Measurements from ENCODE around the gene GMPS.
"Not testable (repeated sequence)": the region's sequence is repeated elsewhere in the genome, so short reads cannot be mapped to it uniquely, and the experiment has no call there.

Gene GMPS

DNA sequence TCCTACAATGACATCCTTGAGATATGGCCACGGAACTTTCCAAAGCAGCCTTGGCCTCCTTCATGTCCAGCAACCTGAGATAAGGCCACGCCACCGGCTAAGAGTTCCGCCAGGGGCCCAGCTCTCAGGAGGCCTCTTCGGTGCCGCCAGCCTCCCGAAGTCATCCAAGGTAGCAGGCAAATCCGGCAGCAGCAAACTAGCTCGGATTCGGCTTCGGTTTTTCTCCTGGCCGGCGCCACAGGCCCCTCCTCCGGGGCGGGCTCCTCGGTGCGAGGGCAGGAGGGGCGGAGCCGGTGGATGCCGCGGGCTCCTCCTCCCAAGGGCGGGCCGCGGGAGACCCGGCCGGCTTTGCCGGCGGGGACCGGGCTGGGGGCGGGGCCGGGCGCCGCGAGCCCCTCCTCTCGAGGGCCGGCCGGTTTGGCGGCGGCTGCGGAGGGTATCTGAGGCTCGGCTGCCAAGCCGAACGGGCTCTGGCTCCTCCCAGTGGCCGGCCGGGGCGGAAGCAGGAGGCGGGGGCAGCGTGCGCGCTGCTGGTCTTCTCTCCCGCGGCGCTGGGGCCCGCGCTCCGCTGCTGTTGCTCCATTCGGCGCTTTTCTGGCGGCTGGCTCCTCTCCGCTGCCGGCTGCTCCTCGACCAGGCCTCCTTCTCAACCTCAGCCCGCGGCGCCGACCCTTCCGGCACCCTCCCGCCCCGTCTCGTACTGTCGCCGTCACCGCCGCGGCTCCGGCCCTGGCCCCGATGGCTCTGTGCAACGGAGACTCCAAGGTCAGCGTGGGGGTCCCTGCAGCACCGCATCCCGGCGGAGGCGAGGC, at the start of gene GMPS:
Gene GMPS, plus strand, starts transcription at position 518 of the 812 bp plus-strand sequence. Its CDS starts 221 bp downstream, at position 739.
- peak within 1 kb of the TSS; percentile 91 for H3K27ac ChIP-seq
- TF ChIP-seq CTCF (conservative IDR thresholded peaks at IDR 0.05; ENCODE audit: low read depth, low read length): no peak; the same call in 1 of the 2 replicates
- H3K79me2 ChIP-seq (ENCODE audit: insufficient read depth, low read depth): peaks cover 45% of the 10 kb centered on the region
- H3K4me1 ChIP-seq (ENCODE audit: low read depth, poor library complexity, severe bottlenecking): peaks cover 21% of the 10 kb centered on the region
- H3K36me3 ChIP-seq (ENCODE audit: insufficient read depth): no peaks in the 10 kb centered on the region
- H4K20me1 ChIP-seq (ENCODE audit: insufficient read depth): peaks cover 36% of the 10 kb centered on the region
- H3K4me3 ChIP-seq (IDR thresholded peaks at IDR 0.05; ENCODE audit: insufficient read depth, low read depth, low read length): peak within 1 kb of the TSS; percentile 81
- H3K4me2 ChIP-seq: peak within 1 kb of the TSS; percentile 69
- H3K27me3 ChIP-seq (ENCODE audit: insufficient read depth, low read depth): no peaks in the 10 kb centered on the region
- peak within 1 kb of the TSS; percentile 97 for H3K9ac ChIP-seq
- peak within 1 kb of the TSS; percentile 87 for H2AFZ ChIP-seq (ENCODE audit: low read depth)

- not testable (repeated sequence) for H3K36me3 ChIP-seq (ENCODE audit: insufficient read depth); H2AFZ ChIP-seq (ENCODE audit: low read depth)
Measured at GRCh38 chr3:155828490-155829098, 41.9 kb upstream of the GMPS start.

DNA sequence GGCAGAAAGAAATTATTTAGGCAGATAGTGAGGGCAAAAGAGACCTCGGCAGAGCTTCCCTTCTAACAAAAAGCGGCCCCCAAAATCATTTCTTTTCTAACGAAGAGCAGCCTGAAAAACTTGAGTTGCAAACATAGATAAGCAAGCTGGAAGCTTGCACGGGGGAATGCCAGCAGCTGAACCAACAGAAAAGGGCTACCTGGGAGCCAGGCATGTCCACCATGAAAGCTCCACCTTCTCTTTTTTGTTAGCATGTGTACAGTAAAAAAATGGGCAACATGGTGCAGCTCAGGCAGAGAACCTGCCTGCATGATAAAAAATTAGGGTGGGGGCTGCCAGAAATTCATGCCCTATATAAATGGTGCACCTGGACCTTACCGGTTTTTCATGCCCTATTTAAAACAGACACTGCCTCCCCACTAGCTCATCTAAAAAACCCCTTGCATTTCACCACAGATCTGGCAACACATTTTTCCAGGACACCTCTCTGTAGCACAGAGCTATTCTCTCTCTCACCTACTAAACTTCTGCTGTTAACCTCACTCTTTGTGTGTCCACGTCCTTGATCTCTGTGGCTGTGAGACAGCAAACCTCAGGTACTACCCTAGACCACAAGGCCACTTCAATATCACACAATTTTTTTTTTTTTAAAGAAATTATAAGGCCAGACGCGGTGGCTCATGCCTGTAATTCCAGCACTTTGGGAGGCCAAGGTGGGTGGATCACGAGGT, 34.9 kb upstream of the GMPS start:
- Histone ChIP-seq H3K4me1 (ENCODE audit: low read depth, poor library complexity, severe bottlenecking) (no peaks in the 10 kb centered on the region), H3K4me2 (no peak overlapping the region)
- no peak for TF ChIP-seq CTCF (conservative IDR thresholded peaks at IDR 0.05; ENCODE audit: low read depth, low read length)

More at GRCh38 chr3:155828490-155829098, 41.9 kb upstream of the GMPS start:
- not testable (repeated sequence) for H3K27me3 ChIP-seq (ENCODE audit: insufficient read depth, low read depth); H3K79me2 ChIP-seq (ENCODE audit: insufficient read depth, low read depth); H3K4me3 ChIP-seq (IDR thresholded peaks at IDR 0.05; ENCODE audit: insufficient read depth, low read depth, low read length); H3K27ac ChIP-seq; H3K9ac ChIP-seq; H3K4me1 ChIP-seq (ENCODE audit: low read depth, poor library complexity, severe bottlenecking); H4K20me1 ChIP-seq (ENCODE audit: insufficient read depth); H3K4me2 ChIP-seq

GRCh38 chr3:155843569-155843968, 26.9 kb upstream of the GMPS start:
- H3K27ac ChIP-seq: no peak overlapping the region
- no peaks in the 10 kb centered on the region for H3K27me3 ChIP-seq (ENCODE audit: insufficient read depth, low read depth)
- TF ChIP-seq CTCF (conservative IDR thresholded peaks at IDR 0.05; ENCODE audit: low read depth, low read length): no peak
- H4K20me1 ChIP-seq (ENCODE audit: insufficient read depth): no peaks in the 10 kb centered on the region
- no peak overlapping the region for H3K4me2 ChIP-seq
- H3K9ac ChIP-seq: no peak overlapping the region
- H3K4me3 ChIP-seq (IDR thresholded peaks at IDR 0.05; ENCODE audit: insufficient read depth, low read depth, low read length): no peak overlapping the region
- no peak overlapping the region for H2AFZ ChIP-seq (ENCODE audit: low read depth)
- peaks cover 43% of the 10 kb centered on the region; the same call in 1 of the 2 replicates for H3K79me2 ChIP-seq (ENCODE audit: insufficient read depth, low read depth)
- no peaks in the 10 kb centered on the region for H3K4me1 ChIP-seq (ENCODE audit: low read depth, poor library complexity, severe bottlenecking)
- H3K36me3 ChIP-seq (ENCODE audit: insufficient read depth): no peaks in the 10 kb centered on the region

More for the DNA sequence above, 34.9 kb upstream of the GMPS start:
- H3K9ac ChIP-seq: no peak overlapping the region
- H3K27ac ChIP-seq: no peak overlapping the region
- H3K27me3 ChIP-seq (ENCODE audit: insufficient read depth, low read depth): no peaks in the 10 kb centered on the region
- no peaks in the 10 kb centered on the region for H3K79me2 ChIP-seq (ENCODE audit: insufficient read depth, low read depth)
- H3K36me3 ChIP-seq (ENCODE audit: insufficient read depth): no peaks in the 10 kb centered on the region
- H3K4me3 ChIP-seq (IDR thresholded peaks at IDR 0.05; ENCODE audit: insufficient read depth, low read depth, low read length): no peak overlapping the region
- H2AFZ ChIP-seq (ENCODE audit: low read depth): no peak overlapping the region
- H4K20me1 ChIP-seq (ENCODE audit: insufficient read depth): no peaks in the 10 kb centered on the region

Measured in KMS-11 (cell line).